ENCODE data around the gene EMID1. TPM values are rescaled to one million over a fixed set of nuclear protein-coding genes. Genes with fewer than 3 reads are reported as not detected.

EMID1 gene
- polyA plus RNA-seq, 1 of the 3 experiments (the other 2 are of a cell fraction): 1.1 TPM

- TF ChIP-seq RAD21 (IDR thresholded peaks at IDR 0.05; ENCODE audit: low read length) (no peak), POLR2AphosphoS5 (IDR thresholded peaks at IDR 0.05; ENCODE audit: low read depth, low read length) (no peak), RXRA (IDR thresholded peaks at IDR 0.05; ENCODE audit: borderline replicate concordance, low read depth) (no peak), SIN3A (IDR thresholded peaks at IDR 0.05; ENCODE audit: borderline replicate concordance, low read depth, low read length) (no peak)
These were observed 2.8 kb downstream of the EMID1 start (continued) for GRCh38 chr22:29208502-29208862.

- ChIA-PET POLR2A (interaction anchor here (0.6 kb wide), 1 partner anchor 16 kb away, joined by 3 read pairs; no protein-coding TSS in a partner anchor), CTCF (interaction anchor here (1.2 to 4.1 kb wide), 4 partner anchors 12 to 104 kb away, joined by 3 to 27 read pairs (median 4); no protein-coding TSS in a partner anchor)
- peak; percentile 66 for DNase-seq
- no peak overlapping the region for H3K4me2 ChIP-seq
- H3K36me3 ChIP-seq (replicated peaks in 1 of 2; ENCODE audit: control insufficient read depth in 1 of 2, insufficient read depth in 2 of 2, low read length in 1 of 2): no peaks in the 10 kb centered on the region
- no peak overlapping the region for H3K4me3 ChIP-seq (ENCODE audit: low read depth in 2 of 2, low read length in 1 of 2)
- H3F3A ChIP-seq (replicated peaks; ENCODE audit: insufficient read depth): no peaks in the 10 kb centered on the region
- H3K9me3 ChIP-seq: no peaks in the 10 kb centered on the region
- WGBS (ENCODE audit: low lambda C conversion rate): 90% methylated on average over 16 of the region's 17 CpGs
- H3K9me2 ChIP-seq: no peaks in the 10 kb centered on the region
- H2AFZ ChIP-seq (ENCODE audit: low read depth): no peak overlapping the region
- no peaks in the 10 kb centered on the region; the same call in 1 of the 2 replicates for H3K27me3 ChIP-seq (ENCODE audit: insufficient read depth)
- H3K79me2 ChIP-seq (ENCODE audit: insufficient read depth): no peaks in the 10 kb centered on the region
- no peak overlapping the region for H3K9ac ChIP-seq
- peaks cover 0 to 7% of the 10 kb centered on the region in 2 experiments; a peak in 1 of 4 replicates for H3K4me1 ChIP-seq (ENCODE audit: control insufficient read depth in 1 of 2, insufficient read depth in 2 of 2, low read depth in 1 of 2, low read length in 1 of 2)
- no peaks in the 10 kb centered on the region for H4K20me1 ChIP-seq (ENCODE audit: insufficient read depth)
- TF ChIP-seq EP300 (IDR thresholded peaks at IDR 0.05; ENCODE audit: borderline replicate concordance in 1 of 2, low read depth in 1 of 2, low read length in 1 of 2): no peak
- no peak for TF ChIP-seq GATA2 (CRISPR knock-in tag; IDR thresholded peaks at IDR 0.05)
- no peak for TF ChIP-seq RCOR1 (IDR thresholded peaks at IDR 0.05; ENCODE audit: low read length)
- TF ChIP-seq GABPA (IDR thresholded peaks at IDR 0.05; ENCODE audit: low read depth): no peak
- TF ChIP-seq ZBTB33 (IDR thresholded peaks at IDR 0.05; ENCODE audit: borderline replicate concordance, low read depth): no peak
- no peak for TF ChIP-seq RAD21 (IDR thresholded peaks at IDR 0.05; ENCODE audit: low read length)
- no peak for TF ChIP-seq NFIC (IDR thresholded peaks at IDR 0.05; ENCODE audit: borderline replicate concordance)
- no peak for TF ChIP-seq SIN3A (IDR thresholded peaks at IDR 0.05; ENCODE audit: borderline replicate concordance, low read depth, low read length)
- no peak overlapping the region for H3K27ac ChIP-seq (ENCODE audit: low read depth in 2 of 2, low read length in 1 of 2)
These were observed 3.4 kb downstream of the EMID1 start for GRCh38 chr22:29208879-29209623.

- H3K9me3 ChIP-seq: no peaks in the 10 kb centered on the region
- no peaks in the 10 kb centered on the region; the same call in 1 of the 2 replicates for H3K27me3 ChIP-seq (ENCODE audit: insufficient read depth)
- H3K4me1 ChIP-seq (ENCODE audit: control insufficient read depth in 1 of 2, insufficient read depth in 2 of 2, low read depth in 1 of 2, low read length in 1 of 2): peaks cover 0 to 7% of the 10 kb centered on the region in 2 experiments; a peak in 1 of 4 replicates
- no peaks in the 10 kb centered on the region for H3K36me3 ChIP-seq (replicated peaks in 1 of 2; ENCODE audit: control insufficient read depth in 1 of 2, insufficient read depth in 2 of 2, low read length in 1 of 2)
- no peaks in the 10 kb centered on the region for H3F3A ChIP-seq (replicated peaks; ENCODE audit: insufficient read depth)
- DNase-seq: no peak
- no peak overlapping the region for H3K4me3 ChIP-seq (ENCODE audit: low read depth in 2 of 2, low read length in 1 of 2)
- no peak overlapping the region for H3K4me2 ChIP-seq
- POLR2A ChIA-PET: interaction anchor here (0.6 kb wide), 1 partner anchor 16 kb away, joined by 3 read pairs; no protein-coding TSS in a partner anchor
- no peaks in the 10 kb centered on the region for H3K9me2 ChIP-seq
- no peak overlapping the region for H3K9ac ChIP-seq
- WGBS (ENCODE audit: low lambda C conversion rate): 82% methylated on average over 3 of the region's 3 CpGs
- CTCF ChIA-PET: interaction anchor here (0.7 to 4.1 kb wide), 3 partner anchors 20 to 114 kb away, joined by 3 to 27 read pairs (median 3); no protein-coding TSS in a partner anchor
- H3K27ac ChIP-seq (ENCODE audit: low read depth in 2 of 2, low read length in 1 of 2): no peak overlapping the region
- no peak for TF ChIP-seq TCF12 (IDR thresholded peaks at IDR 0.05)
- no peak for TF ChIP-seq FOXJ3 (CRISPR knock-in tag; IDR thresholded peaks at IDR 0.05)
- TF ChIP-seq ZBTB33 (IDR thresholded peaks at IDR 0.05; ENCODE audit: borderline replicate concordance, low read depth): no peak
- no peak for TF ChIP-seq SIN3A (IDR thresholded peaks at IDR 0.05; ENCODE audit: borderline replicate concordance, low read depth, low read length)
- TF ChIP-seq EZH2phosphoT487 (IDR thresholded peaks at IDR 0.05; ENCODE audit: borderline replicate concordance, low read depth): no peak
- TF ChIP-seq MAX (IDR thresholded peaks at IDR 0.05; ENCODE audit: low read depth): no peak
- no peak for TF ChIP-seq GABPA (IDR thresholded peaks at IDR 0.05; ENCODE audit: low read depth)
- no peaks in the 10 kb centered on the region for H4K20me1 ChIP-seq (ENCODE audit: insufficient read depth)
- no peaks in the 10 kb centered on the region for H3K79me2 ChIP-seq (ENCODE audit: insufficient read depth)
- no peak overlapping the region for H2AFZ ChIP-seq (ENCODE audit: low read depth)
These were observed 3.9 kb downstream of the EMID1 start for GRCh38 chr22:29209624-29209929.
